Measurements from ENCODE around the gene BCL3. TPM values are rescaled to one million over a fixed set of nuclear protein-coding genes. Genes with fewer than 3 reads are reported as not detected.

BCL3 gene
- polyA plus RNA-seq, 1 donor, result 60.2 TPM

GRCh38 chr19:44740351-44740824, 8.1 kb upstream of the BCL3 start:
- Histone ChIP-seq H3K36me3 (ENCODE audit: control insufficient read depth, insufficient read depth, low read length) (no peaks in the 10 kb centered on the region), H3K9me3 (ENCODE audit: control insufficient read depth, low read depth, low read length) (no peaks in the 10 kb centered on the region), H3K27ac (ENCODE audit: low read length) (no peak overlapping the region), H3K4me1 (ENCODE audit: control insufficient read depth, insufficient read depth, low read length) (peaks cover 53% of the 10 kb centered on the region), H3K4me3 (ENCODE audit: low read length) (no peak overlapping the region), H3K27me3 (ENCODE audit: control insufficient read depth, insufficient read depth, low read length) (no peaks in the 10 kb centered on the region)
- no CpG with 5 or more reads among the region's 3 CpGs for WGBS (ENCODE audit: insufficient coverage, low lambda C conversion rate)
- peak in 1 of 2 donors; percentile 41 for DNase-seq

- 40% methylated on average over 1 of the region's 6 CpGs for WGBS (ENCODE audit: insufficient coverage, low lambda C conversion rate)
- Histone ChIP-seq H3K4me3 (ENCODE audit: low read length) (no peak overlapping the region), H3K27ac (ENCODE audit: low read length) (peak overlapping the region; percentile 95), H3K36me3 (ENCODE audit: control insufficient read depth, insufficient read depth, low read length) (no peaks in the 10 kb centered on the region), H3K4me1 (ENCODE audit: control insufficient read depth, insufficient read depth, low read length) (peaks cover 61% of the 10 kb centered on the region), H3K9me3 (ENCODE audit: control insufficient read depth, low read depth, low read length) (no peaks in the 10 kb centered on the region), H3K27me3 (ENCODE audit: control insufficient read depth, insufficient read depth, low read length) (no peaks in the 10 kb centered on the region)
- peak in 1 of 2 donors; percentile 44 for DNase-seq
Measured at GRCh38 chr19:44741258-44741731, 7.2 kb upstream of the BCL3 start.

GRCh38 chr19:44741841-44742329, 6.6 kb upstream of the BCL3 start:
- Histone ChIP-seq H3K4me1 (ENCODE audit: control insufficient read depth, insufficient read depth, low read length) (peaks cover 67% of the 10 kb centered on the region), H3K27me3 (ENCODE audit: control insufficient read depth, insufficient read depth, low read length) (no peaks in the 10 kb centered on the region), H3K9me3 (ENCODE audit: control insufficient read depth, low read depth, low read length) (no peaks in the 10 kb centered on the region), H3K27ac (ENCODE audit: low read length) (peak overlapping the region; percentile 95), H3K4me3 (ENCODE audit: low read length) (no peak overlapping the region), H3K36me3 (ENCODE audit: control insufficient read depth, insufficient read depth, low read length) (no peaks in the 10 kb centered on the region)
- peak; percentile 98 for DNase-seq
- no CpG with 5 or more reads among the region's 13 CpGs for WGBS (ENCODE audit: insufficient coverage, low lambda C conversion rate)

- Histone ChIP-seq H3K4me1 (ENCODE audit: control insufficient read depth, insufficient read depth, low read length) (peaks cover 69% of the 10 kb centered on the region), H3K27me3 (ENCODE audit: control insufficient read depth, insufficient read depth, low read length) (no peaks in the 10 kb centered on the region)
- no peak for DNase-seq
Measured at GRCh38 chr19:44742330-44743061, 6.0 kb upstream of the BCL3 start.

GRCh38 chr19:44744871-44745332, 3.6 kb upstream of the BCL3 start:
- no peaks in the 10 kb centered on the region for H3K27me3 ChIP-seq (ENCODE audit: control insufficient read depth, insufficient read depth, low read length)
- peaks cover 1% of the 10 kb centered on the region for H3K36me3 ChIP-seq (ENCODE audit: control insufficient read depth, insufficient read depth, low read length)
- H3K27ac ChIP-seq (ENCODE audit: low read length), result peak overlapping the region; percentile 99
- DNase-seq, result peak in 1 of 2 donors; percentile 83
- peaks cover 70% of the 10 kb centered on the region for H3K4me1 ChIP-seq (ENCODE audit: control insufficient read depth, insufficient read depth, low read length)
- WGBS (ENCODE audit: insufficient coverage, low lambda C conversion rate), result no CpG with 5 or more reads among the region's 3 CpGs
- H3K9me3 ChIP-seq (ENCODE audit: control insufficient read depth, low read depth, low read length), result no peaks in the 10 kb centered on the region
- no peak overlapping the region for H3K4me3 ChIP-seq (ENCODE audit: low read length)

More at GRCh38 chr19:44742330-44743061, 6.0 kb upstream of the BCL3 start:
- no CpG with 5 or more reads among the region's 20 CpGs for WGBS (ENCODE audit: insufficient coverage, low lambda C conversion rate)
- peak overlapping the region; percentile 95 for H3K27ac ChIP-seq (ENCODE audit: low read length)
- no peaks in the 10 kb centered on the region for H3K9me3 ChIP-seq (ENCODE audit: control insufficient read depth, low read depth, low read length)
- H3K4me3 ChIP-seq (ENCODE audit: low read length), result no peak overlapping the region
- H3K36me3 ChIP-seq (ENCODE audit: control insufficient read depth, insufficient read depth, low read length), result no peaks in the 10 kb centered on the region

- no peaks in the 10 kb centered on the region for H3K9me3 ChIP-seq (ENCODE audit: control insufficient read depth, low read depth, low read length)
- peaks cover 5% of the 10 kb centered on the region for H3K36me3 ChIP-seq (ENCODE audit: control insufficient read depth, insufficient read depth, low read length)
- peak in 1 of 2 donors; percentile 82 for DNase-seq
- H3K4me1 ChIP-seq (ENCODE audit: control insufficient read depth, insufficient read depth, low read length), result peaks cover 70% of the 10 kb centered on the region
- no peaks in the 10 kb centered on the region for H3K27me3 ChIP-seq (ENCODE audit: control insufficient read depth, insufficient read depth, low read length)
- H3K4me3 ChIP-seq (ENCODE audit: low read length), result no peak overlapping the region
- H3K27ac ChIP-seq (ENCODE audit: low read length), result peak overlapping the region; percentile 99
- 60% methylated on average over 1 of the region's 10 CpGs for WGBS (ENCODE audit: insufficient coverage, low lambda C conversion rate)
Measured at GRCh38 chr19:44745341-44745831, 3.1 kb upstream of the BCL3 start.

GRCh38 chr19:44745887-44746600, 2.5 kb upstream of the BCL3 start:
- 87% methylated on average over 3 of the region's 4 CpGs for WGBS (ENCODE audit: insufficient coverage, low lambda C conversion rate)
- H3K36me3 ChIP-seq (ENCODE audit: control insufficient read depth, insufficient read depth, low read length), result peaks cover 10% of the 10 kb centered on the region
- no peak overlapping the region for H3K4me3 ChIP-seq (ENCODE audit: low read length)
- peak overlapping the region; percentile 99 for H3K27ac ChIP-seq (ENCODE audit: low read length)
- no peak for DNase-seq
- peaks cover 73% of the 10 kb centered on the region for H3K4me1 ChIP-seq (ENCODE audit: control insufficient read depth, insufficient read depth, low read length)
- H3K27me3 ChIP-seq (ENCODE audit: control insufficient read depth, insufficient read depth, low read length), result no peaks in the 10 kb centered on the region
- no peaks in the 10 kb centered on the region for H3K9me3 ChIP-seq (ENCODE audit: control insufficient read depth, low read depth, low read length)

- Histone ChIP-seq H3K9me3 (ENCODE audit: control insufficient read depth, low read depth, low read length) (no peaks in the 10 kb centered on the region), H3K4me1 (ENCODE audit: control insufficient read depth, insufficient read depth, low read length) (peaks cover 73% of the 10 kb centered on the region), H3K4me3 (ENCODE audit: low read length) (no peak overlapping the region), H3K36me3 (ENCODE audit: control insufficient read depth, insufficient read depth, low read length) (peaks cover 15% of the 10 kb centered on the region), H3K27ac (ENCODE audit: low read length) (peak overlapping the region; percentile 99), H3K27me3 (ENCODE audit: control insufficient read depth, insufficient read depth, low read length) (no peaks in the 10 kb centered on the region)
- no peak for DNase-seq
- no CpG with 5 or more reads among the region's 5 CpGs for WGBS (ENCODE audit: insufficient coverage, low lambda C conversion rate)
Measured at GRCh38 chr19:44746616-44746945, 1.9 kb upstream of the BCL3 start.

- Histone ChIP-seq H3K4me1 (ENCODE audit: control insufficient read depth, insufficient read depth, low read length) (peaks cover 71% of the 10 kb centered on the region), H3K27ac (ENCODE audit: low read length) (peak overlapping the region; percentile 99), H3K4me3 (ENCODE audit: low read length) (peak overlapping the region; percentile 49), H3K27me3 (ENCODE audit: control insufficient read depth, insufficient read depth, low read length) (no peaks in the 10 kb centered on the region), H3K9me3 (ENCODE audit: control insufficient read depth, low read depth, low read length) (no peaks in the 10 kb centered on the region), H3K36me3 (ENCODE audit: control insufficient read depth, insufficient read depth, low read length) (peaks cover 17% of the 10 kb centered on the region)
- peak; percentile 97 to 99 for DNase-seq
- WGBS (ENCODE audit: insufficient coverage, low lambda C conversion rate), result no CpG with 5 or more reads among the region's 34 CpGs
Measured at GRCh38 chr19:44746946-44747738, 1.4 kb upstream of the BCL3 start.
